Liver (tissue), 9 donors: ENCODE results near the gene TUFT1. TPM values are rescaled to one million over a fixed set of nuclear protein-coding genes. Genes with fewer than 3 reads are reported as not detected.

Experiments used
- DNase-seq: peaks from one replicate; pipeline ENCODE4 v3.0.0-alpha.2; 2017; ENCODE audit warnings: low spot score
- H3K27ac ChIP-seq, 2 donors: one replicate each; pipeline ENCODE4 v1.7.0; 2013; ENCODE audit warnings: inconsistent platforms in 2 of 2, low read length in 2 of 2, control low read depth in 1 of 2, low read depth in 1 of 2, mild to moderate bottlenecking in 1 of 2
- H3K27me3 ChIP-seq, 4 donors: one replicate each; pipeline versions ENCODE4 v1.6.1 to v1.7.0; 2013; ENCODE audit warnings: low read length in 3 of 4, inconsistent platforms in 1 of 4, mild to moderate bottlenecking in 1 of 4, moderate library complexity in 1 of 4; ENCODE audit not compliant: control insufficient read depth in 4 of 4, insufficient read depth in 4 of 4
- H3K36me3 ChIP-seq, 4 donors: one replicate each; pipeline versions ENCODE4 v1.6.1 to v1.7.0; 2013; ENCODE audit warnings: low read length in 3 of 4, mild to moderate bottlenecking in 3 of 4, low read depth in 1 of 4, moderate library complexity in 1 of 4; ENCODE audit not compliant: control insufficient read depth in 4 of 4, insufficient read depth in 3 of 4
- H3K4me1 ChIP-seq, 4 donors: one replicate each; pipeline versions ENCODE4 v1.6.1 to v1.7.0; 2013; ENCODE audit warnings: low read length in 3 of 4, mild to moderate bottlenecking in 3 of 4, moderate library complexity in 1 of 4; ENCODE audit not compliant: control insufficient read depth in 4 of 4, insufficient read depth in 4 of 4
- H3K4me3 ChIP-seq, 3 donors: one replicate each; pipeline versions ENCODE4 v1.6.1 to v1.7.0; 2013; ENCODE audit warnings: low read length in 3 of 3, control low read depth in 1 of 3, low read depth in 1 of 3, mild to moderate bottlenecking in 1 of 3
- H3K9ac ChIP-seq, 2 donors: one replicate each; pipeline ENCODE4 v1.7.0; 2013; ENCODE audit warnings: low read length in 2 of 2, mild to moderate bottlenecking in 2 of 2, moderate library complexity in 2 of 2, control low read depth in 1 of 2, low read depth in 1 of 2
- H3K9me3 ChIP-seq, 4 donors: one replicate each; pipeline versions ENCODE4 v1.6.1 to v1.7.0; 2013; ENCODE audit warnings: low read length in 3 of 4; ENCODE audit not compliant: control insufficient read depth in 4 of 4
- ATF3 ChIP-seq: IDR thresholded peaks from 2 replicates; pipeline ENCODE4 v1.6.1; 2016; ENCODE audit warnings: antibody characterized with exemption
- CTCF ChIP-seq: fragments of 150-350 bp; IDR thresholded peaks from 2 replicates; pipeline ENCODE4 v1.5.1; 2017; ENCODE audit warnings: improper control_type of control experiment, low read depth, low read length; ENCODE audit not compliant: missing input control
- EGR1 ChIP-seq, 2 donors: IDR thresholded peaks; 2 replicates each; pipeline ENCODE4 v1.6.1; 2016 to 2018; ENCODE audit warnings: antibody characterized with exemption in 2 of 2, low read depth in 2 of 2
- FOXA1 ChIP-seq: IDR thresholded peaks from 2 replicates; pipeline ENCODE4 v1.6.1; 2016; ENCODE audit warnings: antibody characterized with exemption
- FOXA2 ChIP-seq: IDR thresholded peaks from 2 replicates; pipeline ENCODE4 v1.6.1; 2016; ENCODE audit warnings: antibody characterized with exemption
- GABPA ChIP-seq, 2 donors: IDR thresholded peaks in 1 of 2; conservative IDR thresholded peaks in 1 of 2; 2 replicates each; pipeline ENCODE4 v1.6.1; 2016; ENCODE audit warnings: antibody characterized with exemption in 2 of 2, mild to moderate bottlenecking in 1 of 2, moderate library complexity in 1 of 2
- HNF4G ChIP-seq: IDR thresholded peaks from 2 replicates; pipeline ENCODE4 v1.6.1; 2016; ENCODE audit warnings: antibody characterized with exemption
- JUND ChIP-seq, 2 donors: IDR thresholded peaks; 2 replicates each; pipeline ENCODE4 v1.6.1; 2016; ENCODE audit warnings: antibody characterized with exemption in 2 of 2
- MAX ChIP-seq: IDR thresholded peaks from 2 replicates; pipeline ENCODE4 v1.6.1; 2016; ENCODE audit warnings: antibody characterized with exemption
- NR2F2 ChIP-seq: IDR thresholded peaks from 2 replicates; pipeline ENCODE4 v1.6.1; 2016; ENCODE audit warnings: antibody characterized with exemption
- RAD21 ChIP-seq, 2 donors: IDR thresholded peaks; 2 replicates each; pipeline ENCODE4 v1.6.1; 2016; ENCODE audit warnings: antibody characterized with exemption in 2 of 2, mild to moderate bottlenecking in 2 of 2
- REST ChIP-seq: IDR thresholded peaks from 2 replicates; pipeline ENCODE4 v1.6.1; 2016; ENCODE audit warnings: antibody characterized with exemption, mild to moderate bottlenecking
- SP1 ChIP-seq: IDR thresholded peaks from 2 replicates; pipeline ENCODE4 v1.6.1; 2018; ENCODE audit warnings: antibody characterized with exemption, mild to moderate bottlenecking
- TAF1 ChIP-seq: conservative IDR thresholded peaks from 2 replicates; pipeline ENCODE4 v1.6.1; 2016; ENCODE audit warnings: antibody characterized with exemption, mild to moderate bottlenecking
- YY1 ChIP-seq: IDR thresholded peaks from 2 replicates; pipeline ENCODE4 v1.6.1; 2016; ENCODE audit warnings: antibody characterized with exemption, mild to moderate bottlenecking
- ZBTB33 ChIP-seq: IDR thresholded peaks from 2 replicates; pipeline ENCODE4 v1.6.1; 2016; ENCODE audit warnings: antibody characterized with exemption
- WGBS: extraction: QIAGEN DNeasy Blood & Tissue Kit; methylation state at CpG from one replicate; pipeline ENCODE4 v1.1.7; 2013; 5-methylcytosine and 5-hydroxymethylcytosine counted together
- polyA plus RNA-seq, 2 donors: library from polyadenylated mRNA; stranded (reverse) in 1 of 2; unstranded in 1 of 2; fragments of 200-250 nt in 1 of 2; fragments of >200 nt in 1 of 2; fragmentation: Nextera tagmentation in 1 of 2; extraction: Ambion mirVana in 1 of 2; gene quantifications; one replicate each; pipeline versions ENCODE4 v1.2.1 to v1.2.3, GENCODE V29; 2013 to 2015
- total RNA-seq, 2 donors: library from RNA; depleted of rRNA; stranded (reverse); fragments of >200 nt; gene quantifications; one replicate each; pipeline ENCODE4 v1.2.3, GENCODE V29; 2014
- donor health status: healthy.
- donor health status: healthy.
- donor health status: healthy.
- donor health status: healthy.
- donor health status: healthy.

TUFT1 gene
- total and polyA plus RNA-seq, 4 donors = 1.7 to 4.8 (median 3.0) TPM

GRCh38 chr1:151565502-151566189 lies 25.5 kb downstream of the TUFT1 start:
- no peaks in the 10 kb centered on the region for H3K27me3 ChIP-seq
- H3K4me3 ChIP-seq = no peak overlapping the region
- no peak for DNase-seq
- H3K9me3 ChIP-seq = no peaks in the 10 kb centered on the region
- H3K4me1 ChIP-seq = peaks cover 0 to 12% (median 6%) of the 10 kb centered on the region in 4 donors
- 67% methylated on average over 5 of the region's 5 CpGs for WGBS
- TF ChIP-seq CTCF (no peak), RAD21 (IDR thresholded peaks at IDR 0.05) (no peak), FOXA2 (no peak), GABPA (IDR thresholded peaks at IDR 0.05 in 1 of 2, conservative IDR thresholded peaks at IDR 0.05 in 1 of 2) (no peak)
- H3K27ac ChIP-seq = no peak overlapping the region
- H3K36me3 ChIP-seq = peaks cover 0 to 11% (median 5%) of the 10 kb centered on the region in 4 donors
- no peak overlapping the region for H3K9ac ChIP-seq

- Histone ChIP-seq H3K27me3 (no peaks in the 10 kb centered on the region), H3K4me1 (peaks cover 0 to 12% (median 6%) of the 10 kb centered on the region in 4 donors), H3K27ac (no peak overlapping the region), H3K9ac (no peak overlapping the region), H3K36me3 (peaks cover 0 to 11% (median 5%) of the 10 kb centered on the region in 4 donors), H3K4me3 (no peak overlapping the region), H3K9me3 (no peaks in the 10 kb centered on the region)
- 78% methylated on average over 3 of the region's 3 CpGs for WGBS
- DNase-seq = no peak
- TF ChIP-seq SP1 = no peak
- no peak for TF ChIP-seq ZBTB33
- TF ChIP-seq ATF3 = no peak
- no peak for TF ChIP-seq NR2F2
- TF ChIP-seq JUND (IDR thresholded peaks at IDR 0.05) = no peak
- no peak for TF ChIP-seq MAX
- no peak for TF ChIP-seq RAD21 (IDR thresholded peaks at IDR 0.05)
- TF ChIP-seq CTCF = no peak
- no peak for TF ChIP-seq YY1
- no peak for TF ChIP-seq FOXA2
- no peak for TF ChIP-seq REST
- no peak for TF ChIP-seq TAF1
- TF ChIP-seq EGR1 (IDR thresholded peaks at IDR 0.05; ENCODE audit: low read depth in 2 of 2) = no peak
- TF ChIP-seq HNF4G = no peak
- no peak for TF ChIP-seq FOXA1
Measured at GRCh38 chr1:151568626-151569088, 28.5 kb downstream of the TUFT1 start.
